PC-9 (cell line): ENCODE data around the gene PINLYP.

ENCODE experiments used
- CTCF ChIP-seq: fragments of 200-600 bp; sonication (generic); conservative IDR thresholded peaks from 2 replicates; pipeline ENCODE4 v1.6.1; 2017; ENCODE audit warnings: mixed run types, antibody characterized with exemption, mild to moderate bottlenecking, moderate library complexity
- EZH2 ChIP-seq: fragments of 200-600 bp; sonication (generic); IDR thresholded peaks from 2 replicates; pipeline ENCODE4 v1.8.0; 2017; ENCODE audit warnings: antibody characterized with exemption, low read depth

GRCh38 chr19:43618921-43619261 is 43.3 kb downstream of the PINLYP start:
- TF ChIP-seq CTCF, result no peak
- TF ChIP-seq EZH2, result no peak
